GM19397 (cell line): ENCODE data around the gene IQSEC1.

Source experiments
- ATAC-seq: cut with Tn5 transposase; IDR thresholded peaks from one replicate; pipeline ENCODE4 v1.9.1; 2021; ENCODE audit warnings: mild to moderate bottlenecking, moderate library complexity; ENCODE audit not compliant: unreplicated experiment

IQSEC1 gene

GRCh38 chr3:12974819-12975218 is 98.4 kb downstream of the IQSEC1 start:
- no peak for ATAC-seq

- ATAC-seq: no peak
These were observed 98.9 kb downstream of the IQSEC1 start for GRCh38 chr3:12974334-12974733.

DNA sequence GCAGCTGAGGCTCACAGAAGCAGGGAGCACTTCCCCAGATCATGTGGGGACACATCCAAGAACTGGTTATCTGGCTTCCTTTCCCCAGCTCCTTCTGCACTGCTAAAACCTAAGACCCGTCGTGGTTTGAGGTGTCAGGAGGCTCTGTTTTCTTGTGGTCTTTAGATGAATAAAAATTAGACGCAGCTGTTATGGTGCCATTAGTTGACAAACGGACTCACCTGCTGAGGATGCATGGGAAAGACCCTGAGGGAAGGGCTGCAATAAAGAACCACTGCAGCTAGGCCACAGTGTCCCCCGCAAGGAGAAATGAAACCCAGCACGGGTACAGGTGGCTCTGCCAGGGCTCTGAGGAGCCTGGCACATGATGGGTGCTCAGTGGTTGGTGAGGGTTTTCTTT is 99.4 kb downstream of the IQSEC1 start:
- no peak for ATAC-seq

DNA sequence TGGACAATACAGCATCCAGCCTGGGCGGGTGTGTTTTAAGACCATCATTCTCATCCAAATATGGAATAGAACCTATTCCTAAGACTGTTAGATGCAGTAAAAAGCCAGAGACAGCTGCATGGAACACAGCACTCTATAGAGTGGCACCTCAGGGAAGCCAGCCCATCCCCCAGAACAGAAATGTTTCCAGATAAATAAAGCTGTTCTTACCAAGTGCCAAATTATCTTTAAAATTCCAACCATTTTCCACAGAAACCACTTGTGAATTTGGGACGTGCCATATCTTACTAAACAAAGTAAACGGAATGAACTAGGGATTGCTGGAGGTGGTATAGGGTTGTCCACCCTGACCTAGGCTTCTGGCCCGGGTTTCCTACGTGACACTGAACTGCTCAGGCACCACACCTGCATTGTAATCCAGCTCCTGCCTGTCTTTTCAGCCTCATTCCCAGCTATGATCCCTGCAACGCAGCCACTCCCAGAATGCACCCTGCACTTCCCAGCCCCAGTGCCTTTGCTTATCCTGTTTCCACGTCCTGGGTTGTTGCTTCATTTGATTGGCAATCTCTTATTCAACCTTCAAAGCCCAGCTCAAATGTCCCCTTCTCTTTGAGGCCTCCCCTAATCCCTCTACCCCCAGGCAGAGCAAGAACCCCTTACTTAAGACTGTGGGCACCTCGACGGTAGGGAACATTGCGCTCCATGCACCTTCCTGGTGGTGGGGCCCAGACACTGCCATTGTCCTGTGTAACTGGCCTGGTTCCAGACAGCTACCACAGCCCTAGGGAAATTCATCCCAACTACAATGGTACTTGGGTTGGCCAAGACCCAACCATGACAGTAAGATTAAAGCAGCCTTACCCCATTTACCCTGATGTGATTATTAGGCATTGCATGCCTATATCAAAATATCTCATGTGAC is 100.2 kb downstream of the IQSEC1 start:
- no peak for ATAC-seq

- ATAC-seq: no peak
These were observed 101.2 kb downstream of the IQSEC1 start for GRCh38 chr3:12972043-12972442.

DNA sequence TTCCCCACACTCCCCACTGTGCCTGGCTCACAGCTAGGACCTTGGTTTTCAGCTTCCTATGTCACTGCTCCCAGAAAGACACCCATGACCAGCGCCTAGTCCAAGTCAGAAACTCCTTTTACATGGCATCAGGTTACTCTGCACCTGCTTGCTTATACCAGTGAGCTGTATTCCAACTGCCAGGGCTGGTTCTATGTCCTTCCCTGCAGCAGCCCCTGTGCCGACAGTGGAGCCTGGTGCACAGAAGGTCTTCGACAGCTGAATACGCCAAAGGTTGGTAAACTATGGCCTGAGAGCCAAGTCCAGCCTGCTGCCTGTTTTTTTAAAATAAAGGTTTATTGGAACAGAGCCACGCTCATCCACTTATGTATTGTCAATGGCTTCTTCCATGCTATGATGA is 102.5 kb downstream of the IQSEC1 start:
- ATAC-seq: no peak

- ATAC-seq: no peak
These were observed 103.7 kb downstream of the IQSEC1 start for GRCh38 chr3:12969486-12969885.

DNA sequence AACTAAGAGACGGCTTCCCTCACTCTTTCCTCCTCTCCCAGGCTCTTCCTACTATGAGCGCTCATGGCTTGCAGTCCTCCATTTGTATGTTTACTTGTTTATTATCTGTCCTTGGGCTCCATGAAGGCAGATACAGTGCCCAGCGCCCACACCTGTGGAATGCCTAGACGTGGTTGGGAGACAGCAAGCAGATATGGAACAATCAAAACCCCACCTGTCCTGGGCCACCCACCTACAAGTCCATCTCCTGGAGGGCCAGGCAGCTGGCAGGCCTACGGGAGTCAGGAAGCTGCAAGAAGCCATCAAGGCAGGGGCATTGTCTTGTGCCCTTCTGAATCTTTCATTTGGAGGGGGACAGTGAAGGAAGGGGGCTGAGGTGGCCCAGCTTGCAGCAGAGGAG is 104.7 kb downstream of the IQSEC1 start:
- no peak for ATAC-seq

- ATAC-seq: peak; percentile 72
These were observed 105.5 kb downstream of the IQSEC1 start for GRCh38 chr3:12967606-12968351.

DNA sequence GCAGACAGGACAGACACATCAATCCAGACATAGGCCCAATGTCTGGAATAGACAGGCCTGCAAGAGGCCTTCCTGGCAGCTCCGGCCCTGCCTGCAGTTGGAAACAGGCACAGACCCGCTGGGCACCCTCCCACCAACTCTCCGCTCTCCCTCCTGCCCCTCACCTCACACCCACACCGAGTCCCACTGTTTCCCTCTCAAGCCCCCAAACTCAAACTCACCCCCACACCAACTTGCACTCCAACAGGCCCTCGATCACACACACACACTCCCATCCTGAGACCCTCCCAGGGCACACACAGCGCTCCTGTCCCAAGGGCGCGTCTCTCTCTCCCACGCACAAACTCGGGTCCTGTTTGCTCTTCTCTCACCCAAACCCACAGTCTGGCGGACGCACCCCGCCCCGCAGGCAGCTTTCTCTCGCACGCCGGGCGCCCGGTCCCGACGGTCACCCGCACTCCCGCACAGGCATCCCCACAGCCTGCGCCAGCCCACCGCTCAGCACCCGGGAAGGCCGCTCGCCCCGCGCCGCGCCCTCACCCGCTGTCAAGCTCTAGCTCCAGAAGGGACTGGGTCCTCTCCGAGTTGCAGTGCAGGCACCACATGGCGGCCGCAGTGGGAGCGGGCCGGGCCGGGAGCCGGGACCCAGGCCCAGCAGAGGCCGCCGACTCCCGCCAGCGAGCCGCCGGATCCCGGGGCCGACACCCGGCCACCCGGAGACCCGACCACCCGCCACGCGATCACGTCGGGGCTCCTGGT is 106.2 kb downstream of the IQSEC1 start:
- peak; percentile 17 for ATAC-seq

- no peak for ATAC-seq
These were observed 107.0 kb downstream of the IQSEC1 start for GRCh38 chr3:12965999-12966846.

GRCh38 chr3:12964711-12965612 is 108.3 kb downstream of the IQSEC1 start:
- no peak for ATAC-seq

GRCh38 chr3:12963922-12964701 is 109.1 kb downstream of the IQSEC1 start:
- no peak for ATAC-seq

DNA sequence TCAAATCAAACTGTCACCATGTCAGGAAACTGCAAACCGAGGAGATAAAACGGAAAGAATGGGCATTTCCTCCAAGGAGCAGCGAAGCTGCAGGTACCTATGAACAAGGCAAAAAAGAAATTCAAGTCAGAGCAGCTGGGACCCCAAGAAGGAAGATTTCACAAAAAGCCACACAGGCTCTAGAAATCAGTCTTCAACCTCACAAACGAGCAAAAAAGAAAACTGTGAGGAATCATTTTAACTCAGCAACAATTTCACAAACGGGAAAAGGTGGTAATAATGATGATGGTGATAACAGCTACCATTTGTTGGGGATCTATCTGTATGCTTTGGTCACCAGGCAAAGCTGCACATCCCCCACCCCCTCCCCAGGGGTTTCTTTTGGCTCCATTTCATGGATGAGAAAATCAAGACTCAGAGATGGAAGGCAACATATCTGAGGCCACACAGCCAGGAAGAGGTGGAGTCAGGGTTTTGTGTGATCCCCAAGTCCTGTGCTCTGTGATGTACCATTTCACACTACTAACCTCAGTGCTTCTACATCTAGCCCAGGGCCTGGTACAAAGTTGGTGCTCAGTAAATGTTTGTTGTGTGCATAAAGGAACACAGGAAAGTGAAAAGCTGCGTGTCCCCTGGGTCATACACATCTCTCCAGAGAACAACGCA is 109.9 kb downstream of the IQSEC1 start:
- no peak for ATAC-seq

- ATAC-seq: no peak
These were observed 110.9 kb downstream of the IQSEC1 start for GRCh38 chr3:12962292-12962691.

- ATAC-seq: no peak
These were observed 111.6 kb downstream of the IQSEC1 start for GRCh38 chr3:12961697-12962036.

- ATAC-seq: no peak
These were observed 112.1 kb downstream of the IQSEC1 start for GRCh38 chr3:12961007-12961696.

DNA sequence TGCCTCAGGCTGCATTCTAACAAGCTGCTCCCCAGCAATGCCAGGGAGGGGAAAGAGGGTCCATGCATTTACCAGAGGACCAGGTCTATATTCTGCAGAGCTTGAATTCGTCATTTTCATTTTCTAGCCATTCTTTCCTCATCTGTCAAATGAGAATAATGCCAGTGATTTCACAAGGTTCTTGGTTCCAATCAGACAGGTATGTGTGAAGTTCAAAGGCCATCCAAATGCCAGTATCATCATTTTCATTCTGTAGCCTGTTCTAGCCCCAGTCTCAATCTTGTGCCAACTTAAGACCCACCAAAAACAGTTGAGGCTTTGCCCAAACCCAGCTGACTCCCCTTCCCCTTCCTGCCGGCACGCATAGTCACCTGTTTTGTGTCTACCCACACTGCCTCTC is 112.7 kb downstream of the IQSEC1 start:
- no peak for ATAC-seq
